PC-3 (cell line): ENCODE measurements around the gene GPR108. TPM values are rescaled to one million over a fixed set of nuclear protein-coding genes. Genes with fewer than 3 reads are reported as not detected.

ENCODE experiments used
- ATAC-seq: fragments of 200-7000 bp; cut with Tn5 transposase; 2 replicates; pipeline ENCODE4 v1.9.1; 2020; ENCODE audit warnings: mild to moderate bottlenecking, moderate library complexity
- BruUV-seq: library from RNA; stranded (reverse); fragments of 400-500 nt; replicated peaks from 2 replicates; lab custom pipeline; 2021; lab: Mats Ljungman, UMichigan
- CTCF ChIA-PET: fragments of 300-600 bp; sonication (Branson Sonifier 250); formaldehyde crosslinking; loops from one replicate; lab custom pipeline; 2022; ENCODE audit warnings: antibody characterized with exemption; lab: Charles Lee
- POLR2A ChIA-PET: fragments of 300-600 bp; sonication (Branson Sonifier 250); formaldehyde crosslinking; loops from one replicate; lab custom pipeline; 2022; ENCODE audit warnings: antibody characterized with exemption; ENCODE audit not compliant: unreplicated experiment; lab: Charles Lee
- DNase-seq: peaks from one replicate; pipeline ENCODE4 v3.0.0-alpha.2; 2015
- H2AFZ ChIP-seq: fragments of 300-600 bp; sonication (generic); 2 replicates; pipeline ENCODE4 v1.6.0; 2016; ENCODE audit warnings: antibody characterized with exemption, low read length
- H3F3A ChIP-seq: fragments of 300-600 bp; sonication (generic); one replicate; pipeline ENCODE4 v1.6.0; 2017; ENCODE audit warnings: antibody characterized with exemption, low read length, control low read depth, mild to moderate bottlenecking; ENCODE audit not compliant: unreplicated experiment
- H3K27ac ChIP-seq: fragments of 300-600 bp; sonication (generic); 2 replicates; pipeline ENCODE4 v1.5.1; 2016; ENCODE audit warnings: mild to moderate bottlenecking, low read length
- H3K27me3 ChIP-seq: fragments of 300-600 bp; sonication (generic); 2 replicates; pipeline ENCODE4 v1.6.1; 2016; ENCODE audit warnings: low read length, mixed read lengths
- H3K36me3 ChIP-seq: fragments of 300-600 bp; sonication (generic); 2 replicates; pipeline ENCODE4 v1.6.1; 2016; ENCODE audit warnings: low read depth, mixed run types, low read length, mixed read lengths
- H3K4me1 ChIP-seq: fragments of 300-600 bp; sonication (generic); 2 replicates; pipeline ENCODE4 v1.5.1; 2016; ENCODE audit warnings: low read length; ENCODE audit not compliant: insufficient read depth
- H3K4me2 ChIP-seq: fragments of 300-600 bp; sonication (generic); 2 replicates; pipeline ENCODE4 v1.6.0; 2016; ENCODE audit warnings: low read length
- H3K4me3 ChIP-seq: fragments of 300-600 bp; sonication (generic); 2 replicates; pipeline ENCODE4 v1.5.1; 2016; ENCODE audit warnings: mild to moderate bottlenecking, low read length, mixed read lengths
- H3K79me2 ChIP-seq: fragments of 300-600 bp; sonication (generic); 2 replicates; pipeline ENCODE4 v1.6.1; 2017; ENCODE audit warnings: low read length, mixed read lengths
- H3K9ac ChIP-seq: fragments of 300-600 bp; sonication (generic); 2 replicates; pipeline ENCODE4 v1.6.0; 2016; ENCODE audit warnings: mild to moderate bottlenecking, low read length
- H3K9me2 ChIP-seq: fragments of 300-600 bp; sonication (generic); replicated peaks from 2 replicates; pipeline ENCODE4 v1.6.1; 2016; ENCODE audit warnings: mixed run types, low read length, mixed read lengths
- H3K9me3 ChIP-seq: fragments of 300-600 bp; sonication (generic); 2 replicates; pipeline ENCODE4 v1.6.1; 2016; ENCODE audit warnings: low read length, mixed read lengths
- H4K20me1 ChIP-seq: fragments of 300-600 bp; sonication (generic); 2 replicates; pipeline ENCODE4 v1.6.1; 2016; ENCODE audit warnings: low read length, mixed read lengths
- EZH2 ChIP-seq: fragments of 300-600 bp; sonication (generic); IDR thresholded peaks from one replicate; pipeline ENCODE4 v1.6.1; 2017; ENCODE audit warnings: antibody characterized with exemption, mild to moderate bottlenecking, low read length; ENCODE audit not compliant: unreplicated experiment
- EZH2phosphoT487 ChIP-seq: fragments of 300-600 bp; sonication (generic); IDR thresholded peaks from 2 replicates; pipeline ENCODE4 v1.6.1; 2018; ENCODE audit warnings: mild to moderate bottlenecking, antibody characterized with exemption, low read length, borderline replicate concordance
- intact Hi-C: fragments of 100-400 bp; cut with micrococcal nuclease; formaldehyde crosslinking; loops from 2 replicates; pipeline ENCODE4 v1.9.0; 2023
- total RNA-seq: library from RNA; depleted of rRNA; stranded (reverse); fragments of >200 nt; gene quantifications from 2 replicates; pipeline ENCODE4 v1.2.3, GENCODE V29; 2014
- TF ChIP-seq, protein P1 (sequence below): fragments of 300-600 bp; sonication (generic); conservative IDR thresholded peaks from 2 replicates; pipeline ENCODE4 v1.5.1; 2017; ENCODE audit warnings: antibody characterized with exemption, low read depth, mild to moderate bottlenecking, low read length

Gene GPR108
- total RNA-seq, 1 experiment from 2014 or later: 78.7 TPM

DNA sequence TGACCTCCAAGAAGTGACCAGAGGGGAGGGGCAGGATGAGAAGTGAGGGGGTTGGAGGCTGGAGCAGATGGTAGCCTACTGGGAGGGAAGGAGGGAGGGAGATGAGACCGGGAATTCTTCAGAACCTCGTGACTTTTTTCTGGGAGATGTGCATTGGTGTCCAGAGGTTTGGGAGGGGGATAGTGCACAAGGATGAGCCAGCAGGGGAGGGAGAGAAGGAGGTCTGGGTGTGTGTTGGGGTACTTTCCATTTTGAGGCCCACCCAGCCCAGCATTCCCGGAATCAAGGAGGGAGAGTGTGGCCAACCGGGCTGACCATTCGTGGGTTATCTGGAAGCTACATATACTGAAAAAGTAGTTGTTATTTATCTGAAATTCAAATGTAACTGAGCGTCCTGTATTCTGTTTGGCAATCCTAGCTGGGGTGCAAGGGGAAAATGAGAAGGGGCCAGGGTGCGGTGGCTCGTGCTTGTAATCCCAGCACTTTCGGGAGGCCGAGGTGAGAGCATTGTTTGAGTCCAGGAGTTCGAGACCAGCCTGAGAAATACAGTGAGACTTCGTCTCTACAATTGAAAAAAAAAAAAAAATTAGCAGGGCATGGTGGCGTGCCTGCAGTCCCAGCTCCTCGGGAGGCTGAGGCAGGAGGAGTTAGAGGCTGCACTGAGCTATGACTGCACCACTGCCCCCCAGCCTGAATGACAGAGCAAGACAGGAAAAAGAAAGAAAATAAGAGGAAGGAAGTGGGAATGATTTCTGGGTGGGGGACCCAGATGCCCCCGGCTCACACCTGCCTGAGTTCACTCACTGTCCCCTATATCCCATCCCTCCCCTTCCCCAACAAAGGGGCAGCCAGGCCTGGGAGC lies 12.5 kb downstream of the GPR108 start:
- Histone ChIP-seq H3K4me2 (no peak overlapping the region), H3K9me2 (no peaks in the 10 kb centered on the region), H2AFZ (no peak overlapping the region), H3K4me3 (no peak overlapping the region), H3K4me1 (no peaks in the 10 kb centered on the region; the same call in 1 of the 2 replicates), H3K79me2 (no peaks in the 10 kb centered on the region), H4K20me1 (no peaks in the 10 kb centered on the region), H3K9me3 (no peaks in the 10 kb centered on the region), H3K36me3 (no peaks in the 10 kb centered on the region), H3K9ac (no peak overlapping the region), H3F3A (no peaks in the 10 kb centered on the region), H3K27me3 (no peaks in the 10 kb centered on the region), H3K27ac (no peak overlapping the region)
- no TSS peak for BruUV-seq
- no peak for DNase-seq
- intact Hi-C loops: no loop called here
- TF ChIP-seq, protein P1, sequence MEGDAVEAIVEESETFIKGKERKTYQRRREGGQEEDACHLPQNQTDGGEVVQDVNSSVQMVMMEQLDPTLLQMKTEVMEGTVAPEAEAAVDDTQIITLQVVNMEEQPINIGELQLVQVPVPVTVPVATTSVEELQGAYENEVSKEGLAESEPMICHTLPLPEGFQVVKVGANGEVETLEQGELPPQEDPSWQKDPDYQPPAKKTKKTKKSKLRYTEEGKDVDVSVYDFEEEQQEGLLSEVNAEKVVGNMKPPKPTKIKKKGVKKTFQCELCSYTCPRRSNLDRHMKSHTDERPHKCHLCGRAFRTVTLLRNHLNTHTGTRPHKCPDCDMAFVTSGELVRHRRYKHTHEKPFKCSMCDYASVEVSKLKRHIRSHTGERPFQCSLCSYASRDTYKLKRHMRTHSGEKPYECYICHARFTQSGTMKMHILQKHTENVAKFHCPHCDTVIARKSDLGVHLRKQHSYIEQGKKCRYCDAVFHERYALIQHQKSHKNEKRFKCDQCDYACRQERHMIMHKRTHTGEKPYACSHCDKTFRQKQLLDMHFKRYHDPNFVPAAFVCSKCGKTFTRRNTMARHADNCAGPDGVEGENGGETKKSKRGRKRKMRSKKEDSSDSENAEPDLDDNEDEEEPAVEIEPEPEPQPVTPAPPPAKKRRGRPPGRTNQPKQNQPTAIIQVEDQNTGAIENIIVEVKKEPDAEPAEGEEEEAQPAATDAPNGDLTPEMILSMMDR: no peak
- TF ChIP-seq EZH2phosphoT487 (no peak), EZH2 (no peak)
- CTCF ChIA-PET: no interaction called here
- ATAC-seq: no peak
- POLR2A ChIA-PET: no interaction called here

DNA sequence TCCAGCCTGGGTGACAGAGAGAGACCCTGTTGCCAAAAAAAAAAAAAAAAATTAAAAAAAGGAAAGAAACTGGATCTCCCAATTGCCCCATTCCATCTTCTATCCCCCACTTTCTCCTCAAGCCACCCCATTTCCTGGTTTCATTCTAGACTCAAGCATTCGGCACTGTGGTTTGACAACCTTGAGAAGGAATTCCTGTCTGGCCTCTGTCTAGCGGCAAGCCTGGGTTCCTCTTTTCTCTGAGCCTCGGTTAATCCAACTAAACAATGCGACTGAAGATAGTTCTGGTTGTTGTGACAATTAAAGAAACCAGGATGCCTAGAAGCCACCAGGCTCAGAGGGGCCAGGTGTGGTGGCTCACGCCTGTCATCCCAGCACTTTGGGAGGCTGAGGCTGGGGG lies 13.6 kb downstream of the GPR108 start:
- no peaks in the 10 kb centered on the region for H3F3A ChIP-seq
- H3K4me3 ChIP-seq: no peak overlapping the region
- no peak overlapping the region for H3K27ac ChIP-seq
- H2AFZ ChIP-seq: no peak overlapping the region
- no TSS peak for BruUV-seq
- no peaks in the 10 kb centered on the region for H3K27me3 ChIP-seq
- no peaks in the 10 kb centered on the region for H3K9me3 ChIP-seq
- H3K4me1 ChIP-seq: no peaks in the 10 kb centered on the region; the same call in 1 of the 2 replicates
- POLR2A ChIA-PET: no interaction called here
- no peaks in the 10 kb centered on the region for H3K9me2 ChIP-seq
- intact Hi-C loops: no loop called here
- TF ChIP-seq, protein P1: no peak
- TF ChIP-seq EZH2phosphoT487 (no peak), EZH2 (no peak)
- H3K9ac ChIP-seq: no peak overlapping the region
- no peak for ATAC-seq
- no peaks in the 10 kb centered on the region for H3K79me2 ChIP-seq
- no peaks in the 10 kb centered on the region for H4K20me1 ChIP-seq
- H3K36me3 ChIP-seq: no peaks in the 10 kb centered on the region
- CTCF ChIA-PET: no interaction called here
- no peak for DNase-seq
- H3K4me2 ChIP-seq: no peak overlapping the region

DNA sequence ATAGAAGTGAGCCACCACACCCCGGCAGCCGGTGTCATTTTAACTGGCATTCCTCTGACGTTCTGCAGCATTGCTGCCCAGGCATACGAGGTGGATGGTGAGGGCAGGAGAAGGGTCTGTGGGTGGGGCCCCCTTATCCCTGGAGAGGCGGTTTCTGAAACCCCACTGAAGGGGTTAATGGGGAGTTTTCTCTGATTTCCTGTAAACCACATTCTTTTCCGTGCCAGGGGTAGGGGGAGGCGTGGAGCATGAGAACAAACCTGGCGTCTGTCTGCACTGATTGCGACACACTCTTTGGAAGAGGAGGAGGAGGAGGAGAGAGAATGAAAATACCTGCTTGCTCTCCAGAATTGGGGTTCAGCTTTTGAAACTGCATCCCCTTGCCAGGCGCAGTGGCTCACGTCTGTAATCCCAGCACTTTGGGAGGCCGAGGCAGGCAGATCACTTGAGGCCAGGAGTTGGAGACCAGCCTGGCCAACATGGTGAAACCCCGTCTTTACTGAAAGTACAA lies 14.2 kb downstream of the GPR108 start:
- Histone ChIP-seq H3K79me2 (no peaks in the 10 kb centered on the region), H3K9me2 (no peaks in the 10 kb centered on the region), H3K4me3 (no peak overlapping the region), H4K20me1 (no peaks in the 10 kb centered on the region), H3K9ac (no peak overlapping the region), H3K9me3 (no peaks in the 10 kb centered on the region), H3K36me3 (no peaks in the 10 kb centered on the region), H2AFZ (peak overlapping the region; percentile 80), H3K27me3 (no peaks in the 10 kb centered on the region), H3F3A (no peaks in the 10 kb centered on the region), H3K27ac (no peak overlapping the region), H3K4me1 (no peaks in the 10 kb centered on the region; the same call in 1 of the 2 replicates), H3K4me2 (peak overlapping the region; percentile 60)
- ChIA-PET POLR2A (no interaction called here), CTCF (no interaction called here)
- BruUV-seq: no TSS peak
- intact Hi-C loops: no loop called here
- peak; percentile 50 for DNase-seq
- TF ChIP-seq, protein P1: no peak
- no peak for TF ChIP-seq EZH2phosphoT487
- no peak for TF ChIP-seq EZH2
- no peak for ATAC-seq
